IMR-90 (cell line): ENCODE measurements around the gene KCNH4.

Experiments used
- CEBPB ChIP-seq: IDR thresholded peaks from 2 replicates; pipeline ENCODE4 v1.6.1; 2012; ENCODE audit warnings: low read depth, low read length, improper control_type of control experiment
- FOS ChIP-seq: fragments of 150-350 bp; IDR thresholded peaks from 2 replicates; pipeline ENCODE4 v1.6.1; 2016; ENCODE audit warnings: low read depth, low read length
- MXI1 ChIP-seq: IDR thresholded peaks from 2 replicates; pipeline ENCODE4 v1.6.1; 2012; ENCODE audit warnings: low read depth, mild to moderate bottlenecking, low read length, moderate library complexity, borderline replicate concordance
- POLR2A ChIP-seq: IDR thresholded peaks from 2 replicates; pipeline ENCODE4 v1.6.1; 2012; ENCODE audit warnings: mild to moderate bottlenecking, low read depth, low read length
- RCOR1 ChIP-seq: IDR thresholded peaks from 2 replicates; pipeline ENCODE4 v1.6.1; 2012; ENCODE audit warnings: mild to moderate bottlenecking, low read length, improper control_type of control experiment; ENCODE audit not compliant: insufficient replicate concordance
- RFX5 ChIP-seq: IDR thresholded peaks from 2 replicates; pipeline ENCODE4 v1.8.0; 2012; ENCODE audit warnings: low read depth, mild to moderate bottlenecking, low read length, moderate library complexity
- SMC3 ChIP-seq: fragments of 150-350 bp; IDR thresholded peaks from 2 replicates; pipeline ENCODE4 v1.6.1; 2016; ENCODE audit warnings: low read depth, mild to moderate bottlenecking, antibody characterized with exemption, low read length, moderate library complexity
- TF ChIP-seq, protein P1 (sequence below): conservative IDR thresholded peaks from 2 replicates; pipeline ENCODE4 v1.5.1; 2012; ENCODE audit warnings: mild to moderate bottlenecking, low read depth, low read length, improper control_type of control experiment

DNA sequence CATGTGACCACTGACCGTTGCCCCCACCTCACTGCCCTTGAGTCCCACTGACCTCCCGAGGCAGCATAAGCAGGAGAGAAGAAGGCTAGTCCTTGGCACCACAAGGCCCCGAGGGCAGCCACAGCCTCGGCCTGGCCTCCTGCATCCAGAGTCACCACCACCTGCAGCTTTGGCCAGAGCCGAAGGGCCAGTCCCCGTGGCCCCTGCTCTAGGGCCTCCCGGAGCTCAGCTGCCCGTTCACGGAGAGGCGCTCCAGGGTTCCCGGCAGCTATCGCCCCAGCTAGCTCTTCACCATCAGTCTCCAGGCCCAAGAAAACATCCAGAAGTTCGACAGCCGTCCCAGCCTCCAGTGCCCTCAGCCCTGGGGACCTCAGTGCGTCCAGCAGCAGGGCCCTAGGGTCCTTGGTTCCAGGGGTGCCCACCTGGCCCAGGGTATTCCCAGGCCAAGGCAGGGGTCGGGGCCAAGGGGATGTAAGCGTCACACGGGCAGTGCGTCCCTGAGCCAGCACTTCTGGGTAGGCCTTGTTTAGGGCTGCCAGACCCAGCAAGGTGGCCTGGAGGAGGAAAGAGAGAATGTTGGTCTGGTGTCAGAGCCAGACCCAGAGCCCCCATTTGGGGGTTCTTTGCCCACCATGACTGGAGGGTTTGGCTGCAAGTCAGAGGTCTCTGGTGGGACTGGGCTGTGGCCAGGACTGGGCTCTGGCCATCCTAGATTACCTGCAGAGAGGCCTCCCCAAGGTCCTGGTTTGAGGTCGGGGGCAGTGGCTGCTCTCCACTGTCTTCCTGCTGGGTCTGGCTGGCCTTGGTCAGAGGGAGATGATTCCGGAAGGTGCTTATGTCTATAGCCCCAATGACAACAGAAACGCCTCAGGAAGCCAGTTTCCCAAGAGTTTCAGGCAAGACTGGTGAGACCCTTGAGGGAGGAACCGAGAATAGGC lies 11.5 kb upstream of the KCNH4 start:
- TF ChIP-seq CEBPB (no peak), RFX5 (no peak), MXI1 (no peak), RCOR1 (no peak), SMC3 (no peak), POLR2A (no peak), FOS (no peak)
- TF ChIP-seq, protein P1, sequence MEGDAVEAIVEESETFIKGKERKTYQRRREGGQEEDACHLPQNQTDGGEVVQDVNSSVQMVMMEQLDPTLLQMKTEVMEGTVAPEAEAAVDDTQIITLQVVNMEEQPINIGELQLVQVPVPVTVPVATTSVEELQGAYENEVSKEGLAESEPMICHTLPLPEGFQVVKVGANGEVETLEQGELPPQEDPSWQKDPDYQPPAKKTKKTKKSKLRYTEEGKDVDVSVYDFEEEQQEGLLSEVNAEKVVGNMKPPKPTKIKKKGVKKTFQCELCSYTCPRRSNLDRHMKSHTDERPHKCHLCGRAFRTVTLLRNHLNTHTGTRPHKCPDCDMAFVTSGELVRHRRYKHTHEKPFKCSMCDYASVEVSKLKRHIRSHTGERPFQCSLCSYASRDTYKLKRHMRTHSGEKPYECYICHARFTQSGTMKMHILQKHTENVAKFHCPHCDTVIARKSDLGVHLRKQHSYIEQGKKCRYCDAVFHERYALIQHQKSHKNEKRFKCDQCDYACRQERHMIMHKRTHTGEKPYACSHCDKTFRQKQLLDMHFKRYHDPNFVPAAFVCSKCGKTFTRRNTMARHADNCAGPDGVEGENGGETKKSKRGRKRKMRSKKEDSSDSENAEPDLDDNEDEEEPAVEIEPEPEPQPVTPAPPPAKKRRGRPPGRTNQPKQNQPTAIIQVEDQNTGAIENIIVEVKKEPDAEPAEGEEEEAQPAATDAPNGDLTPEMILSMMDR: no peak
